HUES48 (cell line): ENCODE data around the gene BID.

Experiments
- H3K27ac ChIP-seq: one replicate; pipeline ENCODE4 v1.7.0; 2013; ENCODE audit warnings: low read depth, low read length, inconsistent platforms
- H3K27me3 ChIP-seq: 2 replicates; pipeline ENCODE4 v1.6.1; 2013; ENCODE audit warnings: mild to moderate bottlenecking, low read length; ENCODE audit not compliant: control insufficient read depth, insufficient read depth
- H3K36me3 ChIP-seq: 2 replicates; pipeline ENCODE4 v1.6.1; 2013; ENCODE audit warnings: low read length; ENCODE audit not compliant: control insufficient read depth, insufficient read depth
- H3K4me1 ChIP-seq: 2 replicates; pipeline ENCODE4 v1.6.1; 2013; ENCODE audit warnings: mild to moderate bottlenecking, low read length; ENCODE audit not compliant: control insufficient read depth, insufficient read depth
- H3K4me3 ChIP-seq: 2 replicates; pipeline ENCODE4 v1.5.1; 2013; ENCODE audit warnings: mild to moderate bottlenecking, low read depth, low read length
- H3K9ac ChIP-seq: 2 replicates; pipeline ENCODE4 v1.6.1; 2013; ENCODE audit warnings: mild to moderate bottlenecking, low read depth, low read length, moderate library complexity
- H3K9me3 ChIP-seq: 2 replicates; pipeline ENCODE4 v1.6.1; 2013; ENCODE audit warnings: low read length; ENCODE audit not compliant: control insufficient read depth, insufficient read depth

The BID gene

GRCh38 chr22:17788528-17789378, 14.5 kb upstream of the BID start:
- Histone ChIP-seq H3K4me1 (no peaks in the 10 kb centered on the region), H3K27me3 (no peaks in the 10 kb centered on the region), H3K9ac (no peak overlapping the region), H3K9me3 (no peaks in the 10 kb centered on the region), H3K27ac (no peak overlapping the region), H3K36me3 (peaks cover 7% of the 10 kb centered on the region; the same call in 1 of the 2 replicates), H3K4me3 (no peak overlapping the region)

GRCh38 chr22:17787716-17788330, 13.6 kb upstream of the BID start:
- Histone ChIP-seq H3K27ac (no peak overlapping the region), H3K36me3 (peaks cover 7% of the 10 kb centered on the region; the same call in 1 of the 2 replicates), H3K9ac (no peak overlapping the region), H3K4me3 (no peak overlapping the region), H3K4me1 (no peaks in the 10 kb centered on the region), H3K9me3 (no peaks in the 10 kb centered on the region), H3K27me3 (no peaks in the 10 kb centered on the region)

GRCh38 chr22:17787241-17787640, 13.0 kb upstream of the BID start:
- Histone ChIP-seq H3K4me3 (no peak overlapping the region), H3K27me3 (no peaks in the 10 kb centered on the region), H3K9me3 (no peaks in the 10 kb centered on the region), H3K36me3 (peaks cover 7% of the 10 kb centered on the region; the same call in 1 of the 2 replicates), H3K4me1 (no peaks in the 10 kb centered on the region), H3K27ac (no peak overlapping the region), H3K9ac (no peak overlapping the region)

GRCh38 chr22:17786435-17787161, 12.3 kb upstream of the BID start:
- Histone ChIP-seq H3K36me3 (peaks cover 7% of the 10 kb centered on the region; the same call in 1 of the 2 replicates), H3K4me3 (no peak overlapping the region), H3K9me3 (no peaks in the 10 kb centered on the region), H3K27me3 (no peaks in the 10 kb centered on the region), H3K27ac (peak overlapping the region; percentile 47), H3K4me1 (no peaks in the 10 kb centered on the region), H3K9ac (no peak overlapping the region)

GRCh38 chr22:17785185-17786184, 11.2 kb upstream of the BID start:
- Histone ChIP-seq H3K9ac (no peak overlapping the region), H3K4me1 (no peaks in the 10 kb centered on the region), H3K27me3 (no peaks in the 10 kb centered on the region), H3K9me3 (no peaks in the 10 kb centered on the region), H3K27ac (no peak overlapping the region), H3K36me3 (peaks cover 4% of the 10 kb centered on the region; the same call in 1 of the 2 replicates), H3K4me3 (no peak overlapping the region)

GRCh38 chr22:17784776-17785175, 10.5 kb upstream of the BID start:
- no peak overlapping the region for H3K4me3 ChIP-seq
- H3K4me1 ChIP-seq = no peaks in the 10 kb centered on the region
- H3K36me3 ChIP-seq = peaks cover 4% of the 10 kb centered on the region; the same call in 1 of the 2 replicates
- H3K9ac ChIP-seq = no peak overlapping the region
- H3K9me3 ChIP-seq = no peaks in the 10 kb centered on the region
- no peaks in the 10 kb centered on the region for H3K27me3 ChIP-seq
- no peak overlapping the region for H3K27ac ChIP-seq

GRCh38 chr22:17783773-17784480, 9.7 kb upstream of the BID start:
- H3K4me3 ChIP-seq = no peak overlapping the region
- no peaks in the 10 kb centered on the region for H3K9me3 ChIP-seq
- H3K36me3 ChIP-seq = peaks cover 4% of the 10 kb centered on the region; the same call in 1 of the 2 replicates
- no peak overlapping the region for H3K27ac ChIP-seq
- no peaks in the 10 kb centered on the region for H3K4me1 ChIP-seq
- H3K9ac ChIP-seq = no peak overlapping the region
- no peaks in the 10 kb centered on the region for H3K27me3 ChIP-seq

GRCh38 chr22:17783312-17783711, 9.0 kb upstream of the BID start:
- Histone ChIP-seq H3K9me3 (no peaks in the 10 kb centered on the region), H3K4me3 (no peak overlapping the region), H3K4me1 (no peaks in the 10 kb centered on the region), H3K36me3 (peaks cover under 1% of the 10 kb centered on the region; the same call in 1 of the 2 replicates), H3K27me3 (no peaks in the 10 kb centered on the region), H3K27ac (no peak overlapping the region), H3K9ac (no peak overlapping the region)

GRCh38 chr22:17782621-17783020, 8.4 kb upstream of the BID start:
- H3K27me3 ChIP-seq = no peaks in the 10 kb centered on the region
- no peaks in the 10 kb centered on the region for H3K36me3 ChIP-seq
- H3K4me1 ChIP-seq = no peaks in the 10 kb centered on the region
- no peak overlapping the region for H3K9ac ChIP-seq
- H3K27ac ChIP-seq = no peak overlapping the region
- H3K4me3 ChIP-seq = no peak overlapping the region
- H3K9me3 ChIP-seq = no peaks in the 10 kb centered on the region

GRCh38 chr22:17782158-17782557, 7.9 kb upstream of the BID start:
- Histone ChIP-seq H3K27ac (no peak overlapping the region), H3K36me3 (no peaks in the 10 kb centered on the region), H3K4me1 (no peaks in the 10 kb centered on the region), H3K27me3 (no peaks in the 10 kb centered on the region), H3K9me3 (no peaks in the 10 kb centered on the region), H3K4me3 (no peak overlapping the region), H3K9ac (no peak overlapping the region)
